GM23338 (cell line): ENCODE data around the gene CERK. TPM values are rescaled to one million over a fixed set of nuclear protein-coding genes. Genes with fewer than 3 reads are reported as not detected.

Source experiments
- ATAC-seq: fragments of 200-7000 bp; cut with Tn5 transposase; 3 replicates; pipeline ENCODE4 v1.9.1; 2020
- DNase-seq: peaks from one replicate; pipeline ENCODE4 v3.0.0-alpha.2; 2015; ENCODE audit warnings: low spot score
- H2AFZ ChIP-seq: fragments of 200-600 bp; sonication (generic); 2 replicates; pipeline ENCODE4 v1.8.0; 2016; ENCODE audit warnings: antibody characterized with exemption, mild to moderate bottlenecking, moderate library complexity
- H3F3A ChIP-seq: fragments of 200-600 bp; sonication (generic); replicated peaks from 2 replicates; pipeline ENCODE4 v1.8.0; 2017; ENCODE audit warnings: antibody characterized with exemption, mixed run types, low read depth
- H3K27ac ChIP-seq: fragments of 200-600 bp; sonication (generic); 2 replicates; pipeline ENCODE4 v1.6.1; 2016; ENCODE audit warnings: low read depth
- H3K27me3 ChIP-seq: fragments of 200-600 bp; sonication (generic); 2 replicates; pipeline ENCODE4 v1.8.0; 2016; ENCODE audit warnings: mild to moderate bottlenecking, mixed run types, moderate library complexity; ENCODE audit not compliant: insufficient read depth
- H3K36me3 ChIP-seq: fragments of 200-600 bp; sonication (generic); 2 replicates; pipeline ENCODE4 v1.8.0; 2016; ENCODE audit warnings: mild to moderate bottlenecking; ENCODE audit not compliant: insufficient read depth
- H3K4me1 ChIP-seq: fragments of 200-600 bp; sonication (generic); 2 replicates; pipeline ENCODE4 v1.8.0; 2016; ENCODE audit warnings: mild to moderate bottlenecking, moderate library complexity; ENCODE audit not compliant: insufficient read depth
- H3K4me2 ChIP-seq: fragments of 200-600 bp; sonication (generic); 2 replicates; pipeline ENCODE4 v1.7.1; 2017; ENCODE audit warnings: mixed run types
- H3K4me3 ChIP-seq: fragments of 200-600 bp; sonication (generic); 2 replicates; pipeline ENCODE4 v1.6.1; 2016; ENCODE audit warnings: mixed run types
- H3K79me2 ChIP-seq: fragments of 200-600 bp; sonication (generic); replicated peaks from 2 replicates; pipeline ENCODE4 v1.8.0; 2017; ENCODE audit warnings: mild to moderate bottlenecking; ENCODE audit not compliant: insufficient read depth
- H3K9me2 ChIP-seq: fragments of 200-600 bp; sonication (generic); 2 replicates; pipeline ENCODE4 v1.8.0; 2017; ENCODE audit not compliant: insufficient read depth
- H4K20me1 ChIP-seq: fragments of 200-600 bp; sonication (generic); replicated peaks from 2 replicates; pipeline ENCODE4 v1.8.0; 2017; ENCODE audit warnings: mild to moderate bottlenecking; ENCODE audit not compliant: insufficient read depth
- H3K27ac Mint-ChIP-seq: 2 replicates; pipeline ENCODE4 v1.8.0; 2020; ENCODE audit warnings: inconsistent platforms, mild to moderate bottlenecking, moderate library complexity, mixed read lengths
- H3K27me3 Mint-ChIP-seq: 3 replicates; pipeline ENCODE4 v1.8.0; 2022; ENCODE audit warnings: low read depth, mild to moderate bottlenecking, moderate library complexity, mixed read lengths, inconsistent platforms; ENCODE audit not compliant: insufficient read depth, poor library complexity
- H3K36me3 Mint-ChIP-seq: 3 replicates; pipeline ENCODE4 v1.8.0; 2021; ENCODE audit warnings: low read depth, mild to moderate bottlenecking, inconsistent platforms, moderate library complexity, mixed read lengths
- H3K4me1 Mint-ChIP-seq: 3 replicates; pipeline ENCODE4 v1.8.0; 2020; ENCODE audit warnings: mild to moderate bottlenecking, inconsistent platforms, mixed read lengths
- H3K4me3 Mint-ChIP-seq: 3 replicates; pipeline ENCODE4 v1.8.0; 2021; ENCODE audit warnings: moderate library complexity, mild to moderate bottlenecking, inconsistent platforms, mixed read lengths
- H3K9me3 Mint-ChIP-seq: 3 replicates; pipeline ENCODE4 v1.8.0; 2020; ENCODE audit warnings: moderate library complexity, mild to moderate bottlenecking, inconsistent platforms, mixed read lengths
- CTCF ChIP-seq, 2 experiments: fragments of 200-600 bp in 1 of 2; sonication (generic) in 1 of 2; conservative IDR thresholded peaks; 2 replicates each; pipeline versions ENCODE4 v1.5.1 to v1.6.1; 2016 to 2017; ENCODE audit warnings: antibody characterized with exemption in 2 of 2, low read depth in 2 of 2, mild to moderate bottlenecking in 2 of 2, moderate library complexity in 1 of 2
- EZH2 ChIP-seq: fragments of 200-600 bp; sonication (generic); IDR thresholded peaks from one replicate; pipeline ENCODE4 v1.8.0; 2017; ENCODE audit warnings: antibody characterized with exemption, mild to moderate bottlenecking, low read depth; ENCODE audit not compliant: unreplicated experiment
- EZH2phosphoT487 ChIP-seq: fragments of 200-600 bp; sonication (generic); IDR thresholded peaks from one replicate; pipeline ENCODE4 v1.8.1; 2018; ENCODE audit warnings: antibody characterized with exemption; ENCODE audit not compliant: unreplicated experiment
- JUNB ChIP-seq: IDR thresholded peaks from one replicate; pipeline ENCODE4 v1.6.1; 2016; ENCODE audit warnings: antibody characterized with exemption; ENCODE audit not compliant: unreplicated experiment
- polyA plus RNA-seq: library from polyadenylated mRNA; unstranded; fragments of >200 nt; fragmentation: Nextera tagmentation; extraction: Ambion mirVana; gene quantifications from 2 replicates; pipeline ENCODE4 v1.2.1, GENCODE V29; 2016
- total RNA-seq: library from RNA; depleted of rRNA; stranded (reverse); fragments of >200 nt; shearing (Covaris generic); gene quantifications from 2 replicates; pipeline ENCODE4 v1.2.3, GENCODE V29; 2014
- TF ChIP-seq, protein P1 (sequence below): fragments of 250-450 bp; sonication (Bioruptor Pico); IDR thresholded peaks from 2 replicates; pipeline ENCODE4 v1.5.0; 2020; ENCODE audit warnings: mild to moderate bottlenecking, moderate library complexity

The CERK gene
- total and polyA plus RNA-seq, 2 experiments from 2014 or later: 12.7 to 62.9 TPM

DNA sequence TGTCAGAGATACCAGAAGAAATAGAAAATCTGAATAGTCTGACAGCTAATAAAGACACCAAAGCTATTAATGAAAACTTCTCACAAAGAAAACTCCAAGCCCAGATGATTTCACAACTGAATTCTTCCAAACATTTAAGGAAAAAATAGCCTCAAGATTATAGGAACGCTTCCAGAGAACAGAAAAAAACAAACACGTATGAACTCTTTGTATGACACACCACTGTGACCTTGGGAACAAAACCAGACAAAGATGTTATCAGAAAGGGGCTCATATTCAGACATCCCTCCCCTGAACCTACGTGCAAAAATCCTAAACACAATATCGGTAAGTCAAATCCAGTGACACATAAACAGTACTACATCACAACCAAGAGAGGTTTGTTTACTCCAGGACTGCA, 23.5 kb downstream of the CERK start (continued):
- TF ChIP-seq, protein P1, sequence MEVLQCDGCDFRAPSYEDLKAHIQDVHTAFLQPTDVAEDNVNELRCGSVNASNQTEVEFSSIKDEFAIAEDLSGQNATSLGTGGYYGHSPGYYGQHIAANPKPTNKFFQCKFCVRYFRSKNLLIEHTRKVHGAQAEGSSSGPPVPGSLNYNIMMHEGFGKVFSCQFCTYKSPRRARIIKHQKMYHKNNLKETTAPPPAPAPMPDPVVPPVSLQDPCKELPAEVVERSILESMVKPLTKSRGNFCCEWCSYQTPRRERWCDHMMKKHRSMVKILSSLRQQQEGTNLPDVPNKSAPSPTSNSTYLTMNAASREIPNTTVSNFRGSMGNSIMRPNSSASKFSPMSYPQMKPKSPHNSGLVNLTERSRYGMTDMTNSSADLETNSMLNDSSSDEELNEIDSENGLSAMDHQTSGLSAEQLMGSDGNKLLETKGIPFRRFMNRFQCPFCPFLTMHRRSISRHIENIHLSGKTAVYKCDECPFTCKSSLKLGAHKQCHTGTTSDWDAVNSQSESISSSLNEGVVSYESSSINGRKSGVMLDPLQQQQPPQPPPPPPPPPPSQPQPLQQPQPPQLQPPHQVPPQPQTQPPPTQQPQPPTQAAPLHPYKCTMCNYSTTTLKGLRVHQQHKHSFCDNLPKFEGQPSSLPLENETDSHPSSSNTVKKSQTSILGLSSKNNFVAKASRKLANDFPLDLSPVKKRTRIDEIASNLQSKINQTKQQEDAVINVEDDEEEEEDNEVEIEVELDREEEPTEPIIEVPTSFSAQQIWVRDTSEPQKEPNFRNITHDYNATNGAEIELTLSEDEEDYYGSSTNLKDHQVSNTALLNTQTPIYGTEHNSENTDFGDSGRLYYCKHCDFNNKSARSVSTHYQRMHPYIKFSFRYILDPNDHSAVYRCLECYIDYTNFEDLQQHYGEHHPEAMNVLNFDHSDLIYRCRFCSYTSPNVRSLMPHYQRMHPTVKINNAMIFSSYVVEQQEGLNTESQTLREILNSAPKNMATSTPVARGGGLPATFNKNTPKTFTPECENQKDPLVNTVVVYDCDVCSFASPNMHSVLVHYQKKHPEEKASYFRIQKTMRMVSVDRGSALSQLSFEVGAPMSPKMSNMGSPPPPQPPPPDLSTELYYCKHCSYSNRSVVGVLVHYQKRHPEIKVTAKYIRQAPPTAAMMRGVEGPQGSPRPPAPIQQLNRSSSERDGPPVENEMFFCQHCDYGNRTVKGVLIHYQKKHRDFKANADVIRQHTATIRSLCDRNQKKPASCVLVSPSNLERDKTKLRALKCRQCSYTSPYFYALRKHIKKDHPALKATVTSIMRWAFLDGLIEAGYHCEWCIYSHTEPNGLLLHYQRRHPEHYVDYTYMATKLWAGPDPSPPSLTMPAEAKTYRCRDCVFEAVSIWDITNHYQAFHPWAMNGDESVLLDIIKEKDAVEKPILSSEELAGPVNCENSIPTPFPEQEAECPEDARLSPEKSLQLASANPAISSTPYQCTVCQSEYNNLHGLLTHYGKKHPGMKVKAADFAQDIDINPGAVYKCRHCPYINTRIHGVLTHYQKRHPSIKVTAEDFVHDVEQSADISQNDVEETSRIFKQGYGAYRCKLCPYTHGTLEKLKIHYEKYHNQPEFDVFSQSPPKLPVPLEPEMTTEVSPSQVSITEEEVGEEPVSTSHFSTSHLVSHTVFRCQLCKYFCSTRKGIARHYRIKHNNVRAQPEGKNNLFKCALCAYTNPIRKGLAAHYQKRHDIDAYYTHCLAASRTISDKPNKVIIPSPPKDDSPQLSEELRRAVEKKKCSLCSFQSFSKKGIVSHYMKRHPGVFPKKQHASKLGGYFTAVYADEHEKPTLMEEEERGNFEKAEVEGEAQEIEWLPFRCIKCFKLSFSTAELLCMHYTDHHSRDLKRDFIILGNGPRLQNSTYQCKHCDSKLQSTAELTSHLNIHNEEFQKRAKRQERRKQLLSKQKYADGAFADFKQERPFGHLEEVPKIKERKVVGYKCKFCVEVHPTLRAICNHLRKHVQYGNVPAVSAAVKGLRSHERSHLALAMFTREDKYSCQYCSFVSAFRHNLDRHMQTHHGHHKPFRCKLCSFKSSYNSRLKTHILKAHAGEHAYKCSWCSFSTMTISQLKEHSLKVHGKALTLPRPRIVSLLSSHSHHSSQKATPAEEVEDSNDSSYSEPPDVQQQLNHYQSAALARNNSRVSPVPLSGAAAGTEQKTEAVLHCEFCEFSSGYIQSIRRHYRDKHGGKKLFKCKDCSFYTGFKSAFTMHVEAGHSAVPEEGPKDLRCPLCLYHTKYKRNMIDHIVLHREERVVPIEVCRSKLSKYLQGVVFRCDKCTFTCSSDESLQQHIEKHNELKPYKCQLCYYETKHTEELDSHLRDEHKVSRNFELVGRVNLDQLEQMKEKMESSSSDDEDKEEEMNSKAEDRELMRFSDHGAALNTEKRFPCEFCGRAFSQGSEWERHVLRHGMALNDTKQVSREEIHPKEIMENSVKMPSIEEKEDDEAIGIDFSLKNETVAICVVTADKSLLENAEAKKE (CRISPR knock-in tag): no peak
- TF ChIP-seq CTCF (conservative IDR thresholded peaks at IDR 0.05; ENCODE audit: low read depth in 2 of 2): no peak
- no peak for TF ChIP-seq JUNB
- TF ChIP-seq EZH2phosphoT487: no peak
- TF ChIP-seq EZH2: no peak

- peaks cover 6% of the 10 kb centered on the region; the same call in 1 of the 2 replicates for H3K79me2 ChIP-seq
- DNase-seq (no peak), ATAC-seq (no peak)
- peaks cover 4% of the 10 kb centered on the region; the same call in 1 of the 2 replicates for H4K20me1 ChIP-seq
- H2AFZ ChIP-seq: no peak overlapping the region
- Mint-ChIP-seq H3K4me3 (no peak overlapping the region), H3K36me3 (peaks cover 37% of the 10 kb centered on the region), H3K27me3 (peaks cover 9% of the 10 kb centered on the region), H3K27ac (no peak overlapping the region), H3K4me1 (peaks cover 3% of the 10 kb centered on the region; the same call in 2 of the 3 replicates), H3K9me3 (no peaks in the 10 kb centered on the region)
- no peak overlapping the region for H3K4me3 ChIP-seq
- no peaks in the 10 kb centered on the region for H3K9me2 ChIP-seq
- H3K36me3 ChIP-seq: peaks cover 21% of the 10 kb centered on the region
- H3K4me1 ChIP-seq: no peaks in the 10 kb centered on the region
- H3F3A ChIP-seq: no peaks in the 10 kb centered on the region
- H3K27ac ChIP-seq: no peak overlapping the region
- no peak overlapping the region for H3K4me2 ChIP-seq
- H3K27me3 ChIP-seq: no peaks in the 10 kb centered on the region
- no peak for TF ChIP-seq JUNB
- TF ChIP-seq, protein P1 (CRISPR knock-in tag): no peak
Measured at GRCh38 chr22:46712288-46712687, 25.8 kb downstream of the CERK start.
